ENCODE data around the gene PARP15.

The PARP15 gene

DNA sequence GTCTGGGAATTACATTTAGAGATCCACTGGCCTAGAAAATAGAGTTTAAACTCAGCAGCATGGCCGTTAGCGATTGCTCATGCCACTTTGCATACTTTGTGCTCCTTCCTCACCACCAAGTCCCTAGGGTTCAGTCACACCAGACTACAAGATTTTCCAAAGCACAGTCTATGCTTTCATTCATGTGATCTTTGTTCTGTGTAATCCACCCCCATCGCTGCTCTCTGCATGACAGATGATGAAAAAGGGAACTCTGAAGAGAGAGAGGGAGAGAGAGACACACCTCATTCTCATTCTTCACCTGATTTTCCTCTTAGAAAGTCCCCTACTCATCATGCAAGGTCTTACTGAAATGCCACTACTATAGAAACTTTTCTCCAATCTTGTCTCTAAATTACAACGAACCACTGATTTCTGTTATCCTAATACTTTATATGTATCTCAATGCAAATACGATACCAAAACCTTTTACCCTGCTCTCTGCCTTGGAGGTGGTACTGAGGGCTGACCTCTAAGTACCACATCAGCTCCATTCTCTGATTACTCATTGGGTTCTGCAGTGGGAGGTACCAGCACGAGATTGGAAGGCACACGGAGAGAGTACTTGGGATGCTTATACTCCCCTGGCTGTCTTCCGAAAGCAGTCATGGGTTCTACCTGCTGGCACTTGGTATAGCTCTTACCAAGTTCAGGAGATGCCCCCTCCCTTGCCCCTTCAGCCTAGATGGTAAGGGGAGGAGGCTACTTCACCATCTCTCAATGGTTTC, 1.1 kb upstream of the PARP15 start:
- DNase-seq, result no peak

DNA sequence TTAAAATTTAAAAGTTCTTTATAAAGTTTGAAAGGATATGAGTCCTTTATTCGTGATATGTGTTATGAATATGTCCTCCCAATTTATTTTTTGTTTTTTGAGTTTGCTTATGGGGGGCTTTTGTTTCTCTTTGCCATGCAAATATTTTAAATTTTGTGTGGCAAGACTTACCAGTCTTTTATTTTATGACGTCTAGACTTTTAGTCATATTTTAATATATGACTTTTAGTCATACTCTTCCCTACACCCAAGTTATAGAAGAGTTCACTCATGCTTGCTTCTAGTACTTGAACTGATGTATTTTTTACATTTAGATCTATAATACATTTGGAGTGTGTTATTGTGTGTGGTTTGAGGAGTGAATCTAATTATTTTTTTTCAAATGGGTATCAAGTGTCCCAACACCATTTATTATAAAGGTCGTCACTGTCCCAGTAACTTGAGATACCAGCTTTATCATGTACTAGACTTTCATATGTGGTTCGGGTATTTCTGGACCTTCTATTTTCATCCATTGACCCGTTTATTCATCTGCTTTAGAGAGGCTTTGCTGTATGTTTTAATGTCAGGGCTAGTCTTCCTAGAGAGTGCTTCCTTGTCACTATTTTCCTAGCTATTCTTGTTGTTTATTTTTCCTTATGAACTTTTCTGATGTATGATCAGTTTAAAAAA, 755 bp downstream of the PARP15 start:
- DNase-seq, result no peak

DNA sequence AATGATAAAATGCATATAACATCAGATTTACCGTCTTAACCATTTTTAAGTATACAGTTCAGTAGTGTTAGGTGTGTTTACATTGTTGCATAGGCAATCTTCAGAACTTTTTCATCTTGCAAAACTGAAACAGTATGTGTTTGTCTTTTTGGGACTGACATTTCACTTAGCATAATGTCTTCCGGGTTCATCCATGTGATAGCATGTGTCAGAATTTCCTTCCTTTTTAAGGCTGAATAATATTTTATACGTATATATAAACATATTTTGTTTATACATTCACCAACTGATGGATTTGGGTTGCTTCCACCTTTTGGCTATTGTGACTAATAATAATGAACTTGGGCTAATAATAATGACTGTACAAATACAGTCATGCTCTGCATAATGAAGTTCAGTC, 3.0 kb downstream of the PARP15 start:
- DNase-seq, result no peak

DNA sequence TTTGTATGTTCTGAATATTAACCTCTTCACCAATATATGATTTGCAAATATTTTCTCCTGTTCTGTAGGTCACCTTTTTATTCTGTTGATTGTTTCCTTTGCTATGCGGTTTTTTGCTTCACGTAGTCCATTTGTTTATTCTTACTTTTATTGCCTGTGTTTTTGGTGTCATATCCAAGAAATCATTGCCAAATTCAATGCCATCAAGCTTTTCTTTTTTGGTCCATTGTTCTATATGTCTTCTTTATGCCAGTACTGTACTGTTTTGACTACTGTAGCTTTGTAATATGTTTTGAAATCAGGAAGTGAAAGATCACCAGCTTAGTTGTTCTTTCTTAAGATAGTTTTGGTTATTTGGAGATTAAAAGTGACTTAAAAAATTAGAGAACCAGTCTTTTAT, 4.2 kb downstream of the PARP15 start:
- DNase-seq, result no peak

DNA sequence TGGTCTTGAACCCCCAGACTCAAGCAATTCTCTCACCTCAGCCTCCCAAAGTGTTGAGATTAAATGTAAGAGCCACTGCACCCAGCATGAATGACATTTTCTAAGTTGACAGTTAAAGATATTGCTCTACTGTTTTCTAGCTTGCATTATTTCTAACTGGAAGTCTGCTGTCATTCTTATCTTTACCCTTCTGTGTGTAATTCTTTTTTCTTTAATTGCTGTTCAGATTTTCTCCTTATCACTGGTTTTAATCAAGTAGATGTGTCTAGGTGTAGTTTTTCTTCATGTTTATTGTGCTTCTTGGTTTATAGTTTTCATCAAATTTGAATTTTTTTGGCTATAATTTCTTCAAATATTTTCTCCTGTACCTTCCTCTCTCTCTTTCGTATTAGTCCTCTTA, 4.9 kb downstream of the PARP15 start:
- DNase-seq, result no peak

DNA sequence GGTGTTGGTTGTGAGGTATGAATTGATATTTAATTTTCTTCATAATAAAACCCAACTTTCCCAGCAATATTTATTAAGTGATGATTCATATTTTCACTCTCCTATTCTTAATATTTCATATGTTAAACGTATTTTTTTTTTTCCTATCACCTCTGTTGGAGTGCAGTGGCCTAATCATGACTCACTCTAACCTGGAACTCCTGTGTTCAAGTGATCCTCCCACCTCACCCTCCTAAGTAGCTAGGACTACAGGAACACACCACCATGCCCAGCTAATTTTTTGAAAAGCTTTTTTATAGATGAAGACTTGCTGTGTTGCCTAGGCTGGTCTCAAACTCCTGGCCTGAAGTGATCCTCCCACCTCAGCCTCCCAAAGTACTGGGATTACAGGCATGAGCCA, 8.6 kb downstream of the PARP15 start:
- no peak for DNase-seq

DNA sequence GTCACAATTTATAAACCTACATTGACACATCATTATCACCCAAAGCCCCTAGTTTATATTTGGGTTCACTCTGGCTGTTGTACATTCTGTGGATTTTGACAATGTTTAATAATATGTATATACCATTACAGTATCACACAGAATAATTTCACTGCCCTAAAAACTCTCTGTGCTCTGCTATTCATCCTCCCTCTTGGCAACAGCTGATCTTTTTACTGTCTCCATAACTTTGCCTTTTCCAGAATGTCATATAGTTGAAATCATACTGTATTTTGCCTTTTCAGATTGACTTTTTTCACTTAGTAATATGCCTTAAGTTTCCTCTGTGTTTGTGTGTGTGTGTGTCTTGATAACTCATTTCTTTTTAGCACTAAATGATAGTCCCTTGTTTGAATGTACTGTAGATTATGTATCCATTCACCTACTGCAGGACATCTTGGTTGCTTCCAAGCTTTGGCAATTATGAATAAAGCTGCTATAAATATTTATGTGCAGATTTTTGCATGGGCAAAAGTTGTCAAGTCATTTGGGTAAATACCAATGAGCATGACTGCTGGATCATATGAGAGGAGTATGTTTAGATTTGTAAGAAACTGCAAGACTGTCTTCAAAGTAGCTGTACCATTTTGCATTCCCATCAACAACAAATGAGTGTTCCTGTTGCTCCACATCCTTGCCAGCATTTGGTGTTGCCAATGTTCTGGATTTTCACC, 9.5 kb downstream of the PARP15 start:
- DNase-seq, result no peak

DNA sequence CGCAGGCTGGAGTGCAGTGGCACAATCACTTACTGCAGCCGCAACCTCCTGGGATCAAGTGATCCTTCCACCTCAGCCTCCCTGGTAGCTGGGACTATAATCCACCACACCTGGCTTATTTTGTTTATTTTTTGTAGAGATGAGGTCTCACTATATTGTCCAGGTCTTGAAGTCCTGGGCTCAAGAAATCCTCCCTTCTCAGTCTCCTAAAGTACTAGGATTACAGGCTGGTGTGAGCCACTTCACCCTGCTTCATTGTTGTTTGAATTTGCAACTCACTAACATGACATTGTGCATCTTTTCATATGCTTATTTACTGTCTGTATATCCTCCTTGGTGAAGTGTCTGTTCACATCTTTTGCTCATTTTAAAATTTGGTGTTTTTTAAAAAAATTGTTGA, 10.1 kb downstream of the PARP15 start:
- DNase-seq, result no peak

DNA sequence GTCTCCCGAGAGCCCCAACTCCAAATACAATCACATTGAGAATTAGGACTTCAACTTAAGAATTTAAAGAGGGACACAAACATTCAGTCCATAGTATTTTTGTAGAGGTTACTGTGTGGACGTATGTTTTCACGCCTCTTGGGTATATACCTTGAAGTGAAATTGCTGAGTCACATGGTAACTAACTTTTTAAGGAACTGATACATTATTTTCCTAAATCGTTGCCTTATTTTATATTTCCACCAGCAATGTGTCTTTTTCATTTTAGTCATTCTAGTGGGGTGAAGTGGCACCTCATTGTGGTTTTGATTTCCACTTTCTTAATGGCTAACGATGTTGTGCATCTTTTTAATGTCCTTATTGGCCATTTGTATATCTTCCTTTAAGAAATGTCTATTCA, 11.8 kb downstream of the PARP15 start:
- no peak for DNase-seq

DNA sequence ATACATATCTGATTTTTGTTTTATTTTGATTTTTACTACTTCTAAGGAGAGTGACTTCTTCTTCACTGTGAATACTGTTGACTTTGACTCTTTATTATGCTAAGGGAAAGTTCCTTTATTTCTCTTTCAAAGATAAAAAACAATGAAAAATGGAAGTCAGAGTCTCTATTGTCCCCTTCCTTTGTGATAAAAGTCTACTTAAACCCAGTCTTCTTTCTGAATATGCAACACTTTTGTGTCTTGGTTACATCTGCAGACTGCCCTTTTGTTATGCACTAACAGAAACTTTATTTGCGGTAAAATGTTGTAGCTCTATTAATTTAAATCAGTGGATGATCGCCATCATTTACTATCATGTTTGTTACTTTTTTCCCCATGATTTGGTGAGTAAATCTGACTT, 13.2 kb downstream of the PARP15 start:
- no peak for DNase-seq

DNA sequence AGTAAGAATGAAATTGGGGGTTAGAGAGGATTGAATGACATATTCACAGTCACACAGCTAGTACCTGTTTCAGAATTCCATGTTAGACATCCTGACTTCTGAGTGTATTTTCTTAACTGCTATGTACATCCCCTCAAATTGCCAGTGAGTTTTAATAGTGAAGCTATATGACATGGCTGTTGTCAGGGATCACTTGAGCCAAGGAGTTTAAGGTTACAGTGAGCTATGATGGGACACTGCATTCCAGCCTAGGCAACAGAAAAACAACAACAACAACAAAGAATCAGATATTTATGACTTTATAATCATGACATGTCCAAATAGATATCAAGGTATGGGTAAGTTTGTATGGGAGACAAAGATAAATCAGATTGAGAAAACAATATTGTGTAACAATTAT, 16.6 kb downstream of the PARP15 start:
- no peak for DNase-seq

DNA sequence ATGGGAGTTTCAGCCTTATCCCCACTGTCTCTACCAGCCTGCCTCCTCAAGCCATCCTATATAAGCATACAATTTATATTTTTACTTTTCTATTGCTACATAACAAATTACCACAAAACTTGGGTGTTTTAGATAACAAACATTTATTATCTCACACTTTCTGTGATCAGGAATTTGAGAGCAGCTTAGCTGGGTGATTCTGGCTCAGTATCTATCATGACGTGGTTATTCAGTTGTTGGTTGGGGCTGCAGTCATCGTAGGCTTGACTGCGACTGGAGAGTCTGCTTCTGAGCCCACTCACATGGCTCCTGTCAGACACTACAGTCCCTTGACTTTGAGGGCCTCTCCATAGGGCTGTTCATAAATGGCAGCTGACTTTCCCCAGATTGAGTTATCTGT, 20.7 kb downstream of the PARP15 start:
- DNase-seq, result no peak

DNA sequence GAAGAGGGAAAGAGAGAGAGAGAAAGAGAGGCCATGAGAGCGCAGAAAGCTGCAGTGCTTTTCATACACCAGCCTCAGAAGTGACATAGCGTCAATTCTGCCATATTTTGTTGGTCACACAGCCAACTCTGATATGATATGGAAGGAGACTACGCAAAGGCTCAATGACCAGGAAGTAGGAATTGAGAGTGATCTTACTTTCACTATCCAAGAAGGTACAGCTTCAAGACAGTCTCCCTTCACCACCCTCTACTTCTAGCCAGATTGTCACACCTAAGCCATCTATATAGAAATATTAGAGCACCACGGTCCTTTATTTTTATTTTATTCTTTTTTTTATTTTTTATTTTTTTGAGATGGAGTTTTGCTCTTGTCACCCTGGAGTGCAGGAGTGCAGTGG, 21.1 kb downstream of the PARP15 start:
- no peak for DNase-seq

DNA sequence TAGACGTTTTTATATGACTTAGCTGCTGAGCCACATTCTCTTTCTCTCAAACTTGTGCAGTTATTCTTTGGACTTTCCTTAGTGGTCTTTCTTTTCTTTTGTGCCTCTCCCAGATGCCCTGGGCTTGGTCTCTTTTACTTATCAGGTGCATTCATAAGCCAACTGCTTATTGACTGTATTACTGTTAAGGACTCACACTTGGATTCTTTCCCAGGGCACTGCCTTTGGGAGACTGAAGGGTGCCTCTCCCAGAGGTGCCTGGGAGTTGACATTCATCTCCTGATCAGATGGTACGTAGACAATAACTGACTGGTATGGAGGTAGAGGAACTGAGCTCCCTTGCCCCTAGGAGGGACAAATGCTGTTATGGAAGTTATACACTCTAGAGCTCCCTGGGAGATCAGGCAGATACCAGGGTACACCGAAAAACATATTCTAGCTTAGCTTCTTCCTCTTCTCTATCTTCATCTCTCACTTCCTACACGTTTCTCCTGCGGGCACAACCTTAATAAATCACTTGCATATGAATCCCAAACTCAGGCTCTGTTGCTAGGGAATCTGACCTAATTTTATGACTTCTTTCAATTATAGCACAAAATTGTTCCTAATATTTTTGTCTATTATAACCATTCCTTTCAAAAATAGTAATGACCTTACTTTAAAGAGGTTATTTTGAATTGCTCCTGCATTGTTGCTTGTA, 24.7 kb downstream of the PARP15 start:
- no peak for DNase-seq

DNA sequence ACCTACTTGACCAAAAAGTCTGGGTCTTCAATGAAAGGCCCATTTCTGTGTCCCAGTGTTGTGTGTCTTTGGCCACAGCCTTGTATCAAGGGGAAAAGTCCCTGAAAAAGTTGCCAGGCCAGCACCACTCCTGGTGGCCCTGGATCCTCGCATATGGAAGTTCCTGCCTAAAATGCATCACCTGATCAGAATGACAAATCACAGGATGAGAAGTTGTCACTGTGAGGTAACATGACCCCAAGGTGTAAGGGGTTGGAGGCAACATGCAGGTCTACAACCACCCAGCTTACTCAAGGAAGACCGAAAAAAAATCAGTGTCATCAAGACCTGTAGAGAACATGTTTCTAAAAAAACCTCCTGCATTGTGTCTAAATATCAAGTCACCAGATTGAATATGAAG, 25.6 kb downstream of the PARP15 start:
- no peak for DNase-seq

DNA sequence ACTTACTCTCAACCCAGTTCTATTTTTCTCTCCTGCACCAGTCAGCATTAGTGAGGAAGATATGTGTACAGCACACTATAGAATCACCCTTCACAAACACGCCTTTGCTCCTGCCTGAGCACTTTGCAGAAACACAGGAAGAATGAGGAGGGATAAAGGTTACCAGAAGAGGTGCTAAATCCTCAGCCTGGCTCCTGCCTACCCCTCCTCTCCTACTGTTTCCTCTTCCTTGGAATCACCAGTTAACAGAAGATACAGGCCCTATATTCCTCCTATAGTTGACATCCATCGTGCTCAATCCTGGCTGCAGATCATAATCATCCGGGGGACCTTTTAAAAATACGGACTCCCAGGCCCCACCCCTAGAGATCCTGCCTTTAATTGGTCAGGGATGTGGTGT, 28.9 kb downstream of the PARP15 start:
- no peak for DNase-seq

DNA sequence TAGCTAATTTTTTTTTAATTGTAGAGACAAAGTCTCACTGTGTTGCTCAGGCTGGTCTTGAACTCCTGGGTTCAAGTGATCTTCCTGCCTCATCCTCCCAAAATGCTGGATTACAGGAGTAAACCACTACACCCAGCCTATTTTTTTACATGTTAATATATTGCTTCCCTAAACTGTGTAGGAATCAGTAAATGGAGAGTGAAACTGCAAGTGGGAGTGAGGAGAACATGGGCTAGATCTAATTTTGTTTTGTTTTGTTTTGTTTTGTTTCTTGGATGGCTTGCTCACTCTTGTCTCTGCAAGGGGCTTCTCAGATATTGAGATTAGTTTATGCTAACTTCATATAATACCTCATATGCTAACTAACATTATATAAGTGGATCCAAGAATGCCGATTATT, 31.5 kb downstream of the PARP15 start:
- no peak for DNase-seq

DNA sequence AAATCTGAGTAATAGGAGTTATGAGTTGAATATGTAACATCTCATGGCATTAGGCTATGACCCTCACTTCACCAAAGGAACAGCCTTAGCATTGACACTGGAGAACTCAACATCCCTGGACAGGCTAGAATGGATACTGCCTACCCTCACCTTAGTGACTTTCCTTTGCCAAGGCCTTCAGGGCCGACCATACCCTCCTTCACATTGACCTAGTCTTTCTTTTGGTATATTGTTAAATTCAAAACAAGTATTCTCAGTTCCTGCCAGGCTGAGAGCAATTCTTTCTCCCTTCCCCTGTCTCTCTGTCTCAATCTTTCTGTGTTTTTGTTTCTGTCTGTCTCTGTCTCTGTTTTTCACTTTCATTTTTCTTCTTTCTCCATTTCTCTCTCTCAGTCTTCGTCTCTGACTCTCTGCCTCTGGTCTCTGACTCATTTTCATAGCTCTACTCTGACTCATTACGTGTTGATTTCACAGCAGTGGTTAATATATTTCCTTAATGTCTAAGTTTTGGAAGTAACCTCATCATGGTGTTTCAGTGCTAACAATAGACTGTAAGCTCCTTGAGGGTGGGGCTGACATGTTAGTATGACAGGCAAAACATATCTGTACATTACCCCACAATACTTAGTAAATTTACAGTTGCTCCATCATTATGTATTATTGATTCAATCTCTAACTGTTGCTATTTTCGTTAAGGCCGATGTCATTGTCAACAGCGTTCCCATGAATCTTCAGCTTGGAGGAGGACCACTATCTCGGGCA, 32.5 kb downstream of the PARP15 start:
- no peak for DNase-seq

DNA sequence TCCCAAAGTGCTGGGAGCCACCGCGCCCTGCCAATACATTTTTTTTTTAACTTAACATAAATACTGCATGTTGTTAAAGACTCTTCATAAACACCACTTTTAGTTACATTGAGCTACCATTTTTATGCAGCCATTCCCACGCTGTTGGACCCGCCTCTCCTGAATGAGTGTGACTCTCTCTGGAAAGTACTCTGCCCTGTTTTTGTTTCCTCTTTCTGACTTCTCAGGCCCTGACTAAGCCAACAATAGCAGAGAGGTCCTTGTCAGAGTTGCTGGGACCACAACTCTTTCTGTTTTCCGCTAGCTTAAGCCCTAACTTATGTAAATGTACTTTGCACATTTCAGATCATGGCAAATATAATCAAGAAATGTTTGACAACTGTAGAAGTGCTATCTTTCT, 35.2 kb downstream of the PARP15 start:
- DNase-seq, result no peak

DNA sequence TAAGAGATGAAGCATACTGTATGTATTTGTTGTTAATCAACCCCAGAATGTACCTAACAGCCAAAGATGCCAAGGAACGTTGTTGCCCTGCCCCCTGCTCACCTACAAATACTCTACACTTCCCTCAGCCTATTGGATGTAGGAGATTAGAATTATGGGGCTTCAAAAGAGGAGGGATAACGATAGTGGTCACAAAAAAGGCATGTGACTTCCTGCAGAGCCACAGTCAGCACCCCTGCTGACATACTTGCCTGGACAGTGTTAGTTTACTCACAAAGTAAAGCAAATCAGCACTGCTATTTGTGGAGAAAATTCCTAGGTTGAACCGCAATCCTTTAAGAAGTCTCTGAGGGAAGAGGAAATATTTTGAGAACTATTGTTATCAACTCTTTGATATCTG, 37.9 kb downstream of the PARP15 start:
- no peak for DNase-seq

DNA sequence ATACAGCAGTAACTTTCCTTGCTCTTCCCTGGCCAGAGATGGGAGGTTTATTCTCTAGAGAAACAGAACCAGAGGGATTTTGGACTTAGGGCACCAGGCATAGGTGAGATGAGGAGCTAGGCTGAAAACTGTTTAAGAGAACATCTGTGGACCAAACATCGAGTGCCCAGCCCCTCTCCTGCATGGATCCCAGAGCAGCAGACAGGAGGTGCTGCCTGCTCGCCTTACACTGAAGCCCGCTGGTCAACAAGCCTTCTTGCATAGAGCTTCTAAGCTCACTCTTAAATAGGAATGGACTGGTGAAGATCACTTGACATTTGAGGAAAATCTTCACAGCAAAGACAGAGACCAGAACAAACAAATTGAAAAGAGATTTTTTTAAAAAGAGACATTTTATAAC, 41.2 kb downstream of the PARP15 start:
- no peak for DNase-seq

DNA sequence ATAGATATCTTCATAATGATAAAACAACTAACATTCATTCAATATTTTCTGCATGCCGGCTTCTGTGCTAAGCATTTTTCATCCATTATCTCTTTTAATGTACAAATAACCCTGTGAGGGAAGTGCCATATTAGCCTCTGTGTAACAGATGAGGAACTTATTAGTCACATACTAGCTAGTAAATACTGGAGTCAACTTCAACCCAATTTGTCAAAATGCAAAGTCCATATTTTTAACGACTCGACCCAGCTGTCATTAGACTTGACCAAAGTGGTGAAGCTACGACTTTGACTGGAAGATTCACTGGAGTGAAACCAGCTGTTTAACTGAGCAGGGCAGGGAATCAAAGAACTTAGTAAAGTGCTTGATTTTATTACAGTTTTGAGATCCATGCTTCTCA, 41.6 kb downstream of the PARP15 start:
- no peak for DNase-seq

DNA sequence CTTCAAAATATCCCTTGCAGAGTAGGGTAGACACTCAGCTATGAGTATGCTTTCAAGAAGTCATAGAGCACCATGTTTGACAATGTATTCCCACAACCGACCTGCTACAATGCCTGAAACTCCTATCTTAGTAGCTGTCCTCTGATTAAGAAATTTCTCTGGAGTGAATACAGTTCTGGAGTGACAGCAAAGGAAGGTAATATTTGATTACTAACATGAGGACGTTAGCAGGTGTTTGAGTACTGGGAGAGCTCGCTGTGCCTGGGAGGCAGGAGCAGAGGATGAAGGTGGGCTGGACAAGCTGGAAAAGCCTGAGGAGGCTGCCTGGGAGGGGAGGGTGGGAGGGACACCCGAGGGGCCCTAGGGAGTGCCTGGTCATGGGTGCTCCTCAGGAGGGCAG, 42.9 kb downstream of the PARP15 start:
- DNase-seq, result no peak

Measured in activated CD4-positive, CD25-positive, alpha-beta regulatory T cell (primary cell).